HG03103 (cell line): ENCODE results near the gene RBBP5.

Experiments
- ATAC-seq: cut with Tn5 transposase; IDR thresholded peaks from one replicate; pipeline ENCODE4 v1.9.1; 2021; ENCODE audit warnings: low read depth; ENCODE audit not compliant: unreplicated experiment

RBBP5 gene

GRCh38 chr1:205076245-205076761, 45.5 kb downstream of the RBBP5 start:
- ATAC-seq = no peak

GRCh38 chr1:205075642-205076155, 46.1 kb downstream of the RBBP5 start:
- no peak for ATAC-seq

GRCh38 chr1:205074513-205074912, 47.3 kb downstream of the RBBP5 start:
- no peak for ATAC-seq

GRCh38 chr1:205074084-205074483, 47.7 kb downstream of the RBBP5 start:
- ATAC-seq = no peak

GRCh38 chr1:205073511-205073910, 48.3 kb downstream of the RBBP5 start:
- no peak for ATAC-seq

- no peak for ATAC-seq
These were observed 48.9 kb downstream of the RBBP5 start for GRCh38 chr1:205072881-205073280.

GRCh38 chr1:205072286-205072685, 49.5 kb downstream of the RBBP5 start:
- no peak for ATAC-seq

- no peak for ATAC-seq
These were observed 50.0 kb downstream of the RBBP5 start for GRCh38 chr1:205071801-205072200.

- ATAC-seq = no peak
These were observed 50.8 kb downstream of the RBBP5 start for GRCh38 chr1:205071028-205071409.

GRCh38 chr1:205069371-205070125, 52.2 kb downstream of the RBBP5 start:
- ATAC-seq = no peak

- no peak for ATAC-seq
These were observed 53.2 kb downstream of the RBBP5 start for GRCh38 chr1:205068457-205069040.

GRCh38 chr1:205068001-205068400, 53.8 kb downstream of the RBBP5 start:
- no peak for ATAC-seq

- ATAC-seq = no peak
These were observed 54.7 kb downstream of the RBBP5 start for GRCh38 chr1:205067031-205067430.

GRCh38 chr1:205066141-205066818, 55.5 kb downstream of the RBBP5 start:
- no peak for ATAC-seq

GRCh38 chr1:205065666-205066065, 56.1 kb downstream of the RBBP5 start:
- ATAC-seq = no peak

- no peak for ATAC-seq
These were observed 56.9 kb downstream of the RBBP5 start for GRCh38 chr1:205064741-205065316.

GRCh38 chr1:205064301-205064700, 57.5 kb downstream of the RBBP5 start:
- ATAC-seq = no peak

GRCh38 chr1:205062895-205063294, 58.9 kb downstream of the RBBP5 start:
- ATAC-seq = no peak

- no peak for ATAC-seq
These were observed 59.5 kb downstream of the RBBP5 start for GRCh38 chr1:205062319-205062718.

GRCh38 chr1:205061665-205062069, 60.1 kb downstream of the RBBP5 start:
- no peak for ATAC-seq

GRCh38 chr1:205061227-205061626, 60.6 kb downstream of the RBBP5 start:
- no peak for ATAC-seq
